Activated T-cell treated with anti-CD3 and anti-CD28 coated beads for 24 hours (primary cell): Measurements from ENCODE around the gene SFMBT2.
A peak's percentile ranks its signal among the peaks of the same experiment; 100 is the strongest.

Source experiments
- DNase-seq: peaks from one replicate; pipeline ENCODE4 v3.0.0-alpha.2; 2020; ENCODE audit warnings: low read depth

SFMBT2 gene

DNA sequence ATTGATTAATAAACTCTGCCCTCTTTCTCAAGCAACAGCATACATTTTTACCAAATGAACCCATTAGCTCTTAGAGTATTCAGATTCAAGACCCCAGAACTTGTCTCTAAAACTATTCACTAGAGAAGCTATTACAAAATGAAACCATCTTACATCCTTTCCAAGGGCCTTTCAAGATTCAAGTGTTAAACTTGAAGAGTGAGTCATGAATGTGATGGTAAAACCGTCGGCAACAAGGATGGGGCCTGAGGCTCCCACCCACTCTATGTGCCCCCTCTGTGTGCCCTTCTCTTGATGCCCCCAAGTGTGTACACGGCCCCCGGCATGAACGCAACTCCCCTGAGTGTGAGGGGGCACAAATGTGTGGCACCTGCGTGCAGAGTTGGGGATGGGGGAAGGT, 46.4 kb downstream of the SFMBT2 start:
- no peak for DNase-seq

DNA sequence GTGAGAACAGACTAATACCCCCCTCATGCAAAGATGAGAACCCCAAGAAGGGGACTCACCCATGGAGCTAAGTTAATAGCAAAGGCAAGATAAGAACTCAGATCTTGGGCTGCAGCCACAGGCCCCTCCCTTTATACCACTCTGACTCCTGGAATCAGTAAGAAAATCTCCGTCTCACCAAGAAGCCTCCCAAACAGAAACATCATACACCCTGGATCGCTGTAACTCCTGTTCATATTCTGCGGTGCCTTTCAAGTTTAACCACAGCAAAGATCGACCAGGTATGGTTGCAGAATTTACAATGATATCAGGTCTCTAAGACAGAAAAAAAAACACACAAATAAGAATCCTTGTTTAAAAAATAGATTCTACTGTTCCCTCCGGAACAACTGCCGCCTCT, 47.1 kb downstream of the SFMBT2 start:
- no peak for DNase-seq

DNA sequence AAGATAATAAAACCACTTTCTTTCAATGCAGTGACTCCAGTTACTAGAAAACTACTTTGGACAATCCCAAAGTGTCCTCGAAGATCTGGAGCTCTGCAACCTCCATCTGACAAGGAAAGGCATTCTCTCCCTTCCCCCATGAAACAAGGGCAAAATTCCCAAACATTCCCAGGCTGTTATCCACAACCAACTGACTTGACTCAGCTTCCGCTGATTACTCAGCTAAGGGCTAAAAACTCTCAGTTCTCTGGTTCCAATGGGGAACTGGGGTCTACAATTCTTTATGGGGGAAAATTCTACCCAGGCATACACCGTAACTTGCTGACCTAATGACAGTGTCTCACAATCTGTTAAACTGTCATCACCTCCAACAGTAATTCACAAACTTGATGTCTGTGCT, 48.4 kb downstream of the SFMBT2 start:
- no peak for DNase-seq

DNA sequence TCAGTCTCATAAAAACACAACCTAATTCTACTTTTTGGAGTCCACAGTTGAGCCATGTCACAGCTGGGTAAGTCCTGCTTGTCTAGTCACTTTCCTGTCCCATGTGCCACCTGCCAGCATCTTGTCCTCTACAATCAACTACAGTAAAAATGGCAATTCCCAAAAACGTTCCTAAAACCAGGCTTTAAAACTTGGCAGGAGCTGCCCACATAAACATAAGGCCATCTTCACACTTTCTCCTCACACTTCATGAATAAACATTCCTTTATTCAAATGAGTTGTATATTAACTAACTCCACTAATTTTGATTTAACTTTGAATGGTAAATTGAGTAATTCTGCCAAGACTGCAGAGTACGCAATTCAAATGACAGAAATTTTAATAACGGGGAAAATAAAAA, 49.5 kb downstream of the SFMBT2 start:
- no peak for DNase-seq

GRCh38 chr10:7359954-7360353, 50.9 kb downstream of the SFMBT2 start:
- no peak for DNase-seq

DNA sequence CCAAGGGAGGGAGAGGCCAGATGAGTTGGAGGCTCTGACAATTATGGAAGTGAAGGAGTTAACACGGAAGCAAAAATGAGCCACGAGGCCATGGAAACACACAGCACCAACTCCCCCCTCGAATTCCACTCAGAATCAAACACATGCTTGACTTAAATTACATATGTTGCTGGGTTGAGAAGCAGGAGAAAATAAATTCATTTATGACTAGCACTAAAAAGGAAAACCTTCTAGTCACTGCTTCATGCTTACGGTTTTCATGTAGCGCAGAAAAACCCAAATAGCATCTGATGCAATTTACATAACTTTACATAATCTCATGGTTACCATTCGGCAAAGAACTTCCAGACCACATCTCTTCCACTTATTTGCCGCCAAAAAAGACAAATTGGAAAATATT, 51.5 kb downstream of the SFMBT2 start:
- no peak for DNase-seq

DNA sequence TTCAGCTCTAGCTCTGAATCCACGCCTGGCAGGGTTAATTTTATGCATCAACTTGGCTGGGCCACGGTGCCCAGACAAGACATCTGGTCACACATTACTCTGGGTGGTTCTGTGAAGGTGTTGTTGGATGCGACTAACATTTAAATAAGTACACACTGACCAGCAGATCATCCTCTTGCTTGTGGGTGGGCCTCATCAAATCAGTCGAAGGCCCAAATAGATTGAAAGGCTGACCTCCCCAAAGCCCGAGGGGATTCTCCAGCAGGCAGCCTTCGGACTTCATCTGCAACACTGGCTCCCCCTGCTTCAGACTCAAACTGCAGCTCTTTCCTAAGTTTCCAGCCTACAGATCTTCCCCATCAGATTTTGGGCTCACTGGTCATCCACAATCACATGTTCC, 53.6 kb downstream of the SFMBT2 start:
- no peak for DNase-seq

- no peak for DNase-seq
Observed at GRCh38 chr10:7354330-7355047, 56.3 kb downstream of the SFMBT2 start.

GRCh38 chr10:7351894-7352293, 58.9 kb downstream of the SFMBT2 start:
- DNase-seq, result no peak

DNA sequence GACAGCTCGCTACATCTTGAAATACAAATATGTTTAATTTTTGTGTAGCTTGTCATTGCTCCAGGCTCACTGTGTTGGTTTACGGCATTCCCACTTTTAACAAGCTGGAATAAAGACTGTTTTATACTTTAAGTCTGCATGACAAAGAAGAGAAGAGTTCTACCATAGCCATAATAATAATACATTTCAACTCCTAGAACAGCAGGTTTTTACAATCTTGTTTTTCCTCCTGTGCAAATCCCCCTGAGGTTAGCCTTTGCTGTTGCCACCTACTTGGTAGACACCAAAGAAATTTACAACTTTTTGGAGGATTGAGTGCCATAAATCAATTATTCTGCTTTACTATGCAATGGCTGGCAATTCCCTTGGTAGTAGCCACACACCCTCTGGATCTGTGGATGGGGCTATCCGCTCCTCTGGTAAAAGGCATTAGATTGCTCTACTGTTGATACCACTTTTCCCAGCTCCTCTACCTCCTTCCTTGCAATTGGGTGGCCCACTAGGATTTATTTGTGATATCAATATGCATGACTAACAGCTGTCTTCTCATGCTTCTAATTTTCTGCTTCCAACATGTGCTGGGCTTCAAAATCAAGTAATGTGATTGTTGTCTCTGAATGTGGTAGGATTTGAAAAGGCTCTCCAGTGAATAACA, 60.2 kb downstream of the SFMBT2 start:
- no peak for DNase-seq

DNA sequence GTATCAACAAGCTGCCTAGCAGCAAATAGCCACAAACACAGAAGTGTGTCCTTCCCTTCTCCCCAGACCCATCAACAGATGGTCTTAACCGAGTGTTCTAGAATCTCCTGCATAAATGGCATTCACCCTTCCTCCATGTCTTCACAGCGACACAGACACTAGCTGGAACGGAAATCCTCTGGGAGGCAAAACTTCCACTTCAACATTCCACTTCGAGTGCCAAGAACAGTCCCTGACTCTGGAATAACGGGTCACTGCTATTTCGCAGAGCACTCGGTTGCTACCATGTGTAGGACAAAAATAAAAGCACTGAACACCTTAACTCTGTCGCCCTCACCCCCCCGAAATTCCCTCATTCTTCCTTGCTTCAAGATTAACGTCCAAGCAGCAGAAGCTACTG, 65.1 kb downstream of the SFMBT2 start:
- DNase-seq, result no peak

DNA sequence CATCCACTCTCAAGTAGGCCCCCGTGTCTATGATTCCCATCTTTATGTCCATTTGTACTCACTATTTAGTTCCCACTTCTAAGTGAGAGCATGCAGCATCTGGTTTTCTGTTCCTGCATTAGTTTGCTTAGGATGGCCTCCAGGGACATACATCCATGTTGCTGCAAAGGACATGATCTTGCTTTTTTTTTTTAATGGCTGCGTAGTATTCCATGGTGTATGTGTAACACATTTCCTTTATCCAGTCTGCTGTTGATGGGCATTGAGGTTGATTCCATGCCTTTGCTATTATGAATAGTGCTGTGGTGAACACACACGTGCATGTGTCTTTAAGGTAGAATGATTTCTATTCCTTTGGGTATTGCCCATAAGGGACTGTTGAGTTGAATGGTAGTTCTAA, 67.8 kb downstream of the SFMBT2 start:
- no peak for DNase-seq

- DNase-seq, result no peak
Observed at GRCh38 chr10:7340179-7340874, 70.5 kb downstream of the SFMBT2 start.

- DNase-seq, result no peak
Observed at GRCh38 chr10:7339510-7339909, 71.3 kb downstream of the SFMBT2 start.

GRCh38 chr10:7338469-7338868, 72.4 kb downstream of the SFMBT2 start:
- no peak for DNase-seq

- DNase-seq, result peak; percentile 10
Observed at GRCh38 chr10:7337431-7338171, 73.2 kb downstream of the SFMBT2 start.

DNA sequence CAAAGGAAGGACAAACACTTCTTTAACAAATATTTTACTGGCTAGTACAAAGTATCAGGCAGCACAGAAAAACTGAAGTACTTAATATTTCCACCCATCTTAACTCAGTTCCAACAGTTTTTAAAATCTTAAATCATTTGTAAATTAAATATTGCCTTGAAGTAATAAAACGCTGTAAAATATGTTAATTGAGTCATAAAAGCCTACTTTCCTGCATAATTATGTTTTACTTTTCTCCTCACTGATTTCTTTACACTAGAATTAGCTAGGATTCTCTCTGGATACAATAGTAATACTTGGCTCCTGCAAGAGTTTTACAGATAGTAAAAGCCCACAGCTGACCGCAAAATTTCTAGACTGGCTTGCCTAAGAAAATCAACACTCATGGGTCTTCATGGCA, 74.9 kb downstream of the SFMBT2 start:
- DNase-seq, result no peak

DNA sequence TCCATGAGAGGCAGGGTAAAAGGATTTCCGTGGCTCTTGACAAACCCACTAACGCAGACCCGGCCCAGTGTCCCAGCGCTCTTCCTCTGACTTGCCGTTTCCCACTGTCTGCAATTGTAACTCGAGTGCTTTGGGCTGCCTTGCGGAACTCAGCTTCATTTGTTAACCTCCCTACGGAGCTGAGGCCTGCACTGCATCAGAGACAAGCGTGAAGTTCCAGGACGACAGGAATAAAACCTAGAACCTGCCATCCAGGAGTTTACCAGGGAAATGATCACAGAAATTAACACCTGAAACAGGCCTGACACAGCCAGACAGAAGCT, 76.2 kb downstream of the SFMBT2 start:
- no peak for DNase-seq

GRCh38 chr10:7333961-7334641, 76.7 kb downstream of the SFMBT2 start:
- no peak for DNase-seq

- no peak for DNase-seq
Observed at GRCh38 chr10:7329219-7329618, 81.6 kb downstream of the SFMBT2 start.

GRCh38 chr10:7327885-7328284, 82.9 kb downstream of the SFMBT2 start:
- DNase-seq, result no peak

DNA sequence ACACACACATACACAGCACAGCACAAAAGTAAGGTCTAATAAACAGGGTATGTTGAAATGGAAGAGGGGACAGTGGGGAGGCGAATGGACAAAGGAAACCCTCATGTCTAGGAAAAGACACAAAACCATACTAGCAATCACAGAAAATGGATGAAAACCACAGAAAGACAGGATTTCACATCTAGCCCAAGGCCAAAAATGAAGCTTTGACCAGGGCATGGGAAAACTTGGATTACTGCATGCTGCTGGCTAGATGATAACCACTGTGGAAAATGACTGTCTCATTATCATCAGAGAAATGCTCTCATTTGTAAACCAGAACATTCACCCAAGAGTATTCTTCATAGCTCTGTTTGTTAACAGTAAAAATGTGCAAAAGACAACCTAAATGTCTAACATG, 88.2 kb downstream of the SFMBT2 start:
- no peak for DNase-seq
